Activated naive CD8-positive, alpha-beta T cell treated with anti-CD3 and anti-CD28 coated beads, Interleukin-2, amount 10 ng/mL, durations not matched to agents 7 days and 5 days (primary cell): ENCODE measurements around the gene NAA50. TPM values are rescaled to one million over a fixed set of nuclear protein-coding genes. Genes with fewer than 3 reads are reported as not detected.
A peak's percentile ranks its signal among the peaks of the same experiment; 100 is the strongest.

Experiments
- ATAC-seq: fragments of 150-1000 bp; cut with Tn5 transposase; one replicate; pipeline ENCODE4 v1.10.0; 2021; ENCODE audit warnings: low read depth, moderate library complexity
- POLR2A ChIA-PET: fragments of 350-600 bp; sonication (Branson Sonifier 250); formaldehyde crosslinking; loops from one replicate; lab custom pipeline; 2021; ENCODE audit warnings: antibody characterized with exemption; lab: Charles Lee
- DNase-seq: peaks from one replicate; pipeline ENCODE4 v3.0.0; 2021
- H3K27ac Mint-ChIP-seq: one replicate; pipeline ENCODE4 v1.8.0; 2022; ENCODE audit warnings: mild to moderate bottlenecking, mixed read lengths
- H3K27me3 Mint-ChIP-seq: one replicate; pipeline ENCODE4 v1.8.0; 2022; ENCODE audit warnings: mild to moderate bottlenecking, moderate library complexity, mixed read lengths
- H3K36me3 Mint-ChIP-seq: one replicate; pipeline ENCODE4 v1.8.0; 2021; ENCODE audit warnings: mild to moderate bottlenecking, mixed read lengths
- H3K4me1 Mint-ChIP-seq: one replicate; pipeline ENCODE4 v1.8.0; 2021; ENCODE audit warnings: mixed read lengths
- H3K4me3 Mint-ChIP-seq: one replicate; pipeline ENCODE4 v1.8.0; 2022; ENCODE audit warnings: mild to moderate bottlenecking, moderate library complexity, mixed read lengths
- H3K9me3 Mint-ChIP-seq: one replicate; pipeline ENCODE4 v1.8.0; 2021; ENCODE audit warnings: mixed read lengths
- total RNA-seq, 2 experiments: library from RNA; stranded (reverse); gene quantifications; one replicate each; pipeline ENCODE4 v1.2.3, GENCODE V29; 2021

The NAA50 gene
- 10 to 100 TPM; 90.9 to 91.0 TPM for total RNA-seq

- Mint-ChIP-seq H3K4me1 (peaks cover 47% of the 10 kb centered on the region), H3K27me3 (no peaks in the 10 kb centered on the region), H3K4me3 (peak within 1 kb of the TSS; percentile 96), H3K9me3 (no peaks in the 10 kb centered on the region), H3K27ac (peak within 1 kb of the TSS; percentile 99), H3K36me3 (peaks cover 14% of the 10 kb centered on the region)
- POLR2A ChIA-PET = interaction anchor here (1.2 to 2.7 kb wide), 6 partner anchors 8 to 231 kb away, joined by 4 to 20 read pairs (median 8); partner anchors contain the start of genes SPICE1 and USF3
- ATAC-seq (peak; percentile 79), DNase-seq (peak; percentile 89)
Observed at GRCh38 chr3:113745756-113746547, at the start of gene NAA50. Gene NAA50 (minus strand): TSS chr3:113746249. CDS start chr3:113745949, 300 bp downstream.

GRCh38 chr3:113795693-113796092 is 49.6 kb upstream of the NAA50 start:
- no peaks in the 10 kb centered on the region for H3K4me1 Mint-ChIP-seq
- DNase-seq (no peak), ATAC-seq (no peak)
- no peak overlapping the region for H3K4me3 Mint-ChIP-seq
- no peaks in the 10 kb centered on the region for H3K9me3 Mint-ChIP-seq
- no peaks in the 10 kb centered on the region for H3K27me3 Mint-ChIP-seq
- peaks cover 19% of the 10 kb centered on the region for H3K36me3 Mint-ChIP-seq
- H3K27ac Mint-ChIP-seq = no peak overlapping the region
- POLR2A ChIA-PET = no interaction called here

GRCh38 chr3:113794526-113794925 is 48.5 kb upstream of the NAA50 start:
- Mint-ChIP-seq H3K36me3 (peaks cover 18% of the 10 kb centered on the region), H3K4me1 (no peaks in the 10 kb centered on the region)
- no peak for ATAC-seq

GRCh38 chr3:113791381-113791780 is 45.3 kb upstream of the NAA50 start:
- no peak overlapping the region for H3K27ac Mint-ChIP-seq
- H3K36me3 Mint-ChIP-seq = peaks cover 18% of the 10 kb centered on the region
- no peaks in the 10 kb centered on the region for H3K9me3 Mint-ChIP-seq
- no peaks in the 10 kb centered on the region for H3K4me1 Mint-ChIP-seq
- no peak for ATAC-seq
- no peak overlapping the region for H3K4me3 Mint-ChIP-seq
- no peaks in the 10 kb centered on the region for H3K27me3 Mint-ChIP-seq
- POLR2A ChIA-PET = no interaction called here
- no peak for DNase-seq

More at GRCh38 chr3:113794526-113794925, 48.5 kb upstream of the NAA50 start:
- Mint-ChIP-seq H3K27me3 (no peaks in the 10 kb centered on the region), H3K9me3 (no peaks in the 10 kb centered on the region), H3K27ac (no peak overlapping the region), H3K4me3 (no peak overlapping the region)
- DNase-seq = no peak
- POLR2A ChIA-PET = no interaction called here

- peak overlapping the region; percentile 32 for H3K27ac Mint-ChIP-seq
- H3K27me3 Mint-ChIP-seq = no peaks in the 10 kb centered on the region
- POLR2A ChIA-PET = no interaction called here
- H3K36me3 Mint-ChIP-seq = peaks cover 2% of the 10 kb centered on the region
- H3K9me3 Mint-ChIP-seq = no peaks in the 10 kb centered on the region
- H3K4me1 Mint-ChIP-seq = peaks cover 6% of the 10 kb centered on the region
- DNase-seq = no peak
- no peak for ATAC-seq
- H3K4me3 Mint-ChIP-seq = peak overlapping the region; percentile 44
Observed at GRCh38 chr3:113783980-113784379, 37.9 kb upstream of the NAA50 start.

GRCh38 chr3:113783463-113783862 is 37.4 kb upstream of the NAA50 start:
- DNase-seq = no peak
- no peaks in the 10 kb centered on the region for H3K27me3 Mint-ChIP-seq
- no peak for ATAC-seq
- no peak overlapping the region for H3K27ac Mint-ChIP-seq
- peaks cover 6% of the 10 kb centered on the region for H3K4me1 Mint-ChIP-seq
- no peaks in the 10 kb centered on the region for H3K9me3 Mint-ChIP-seq
- no peak overlapping the region for H3K4me3 Mint-ChIP-seq
- POLR2A ChIA-PET = interaction anchor here (1.2 kb wide), 1 partner anchor 36 kb away, joined by 4 read pairs; the partner anchor contains the start of gene ATP6V1A
- H3K36me3 Mint-ChIP-seq = peaks cover 2% of the 10 kb centered on the region

GRCh38 chr3:113776564-113776963 is 30.5 kb upstream of the NAA50 start:
- H3K27me3 Mint-ChIP-seq = no peaks in the 10 kb centered on the region
- H3K4me1 Mint-ChIP-seq = peaks cover 11% of the 10 kb centered on the region
- peaks cover 4% of the 10 kb centered on the region for H3K36me3 Mint-ChIP-seq
- POLR2A ChIA-PET = no interaction called here
- H3K9me3 Mint-ChIP-seq = no peaks in the 10 kb centered on the region
- H3K4me3 Mint-ChIP-seq = no peak overlapping the region
- no peak overlapping the region for H3K27ac Mint-ChIP-seq
- ATAC-seq = no peak
- DNase-seq = no peak

- H3K27me3 Mint-ChIP-seq = no peaks in the 10 kb centered on the region
- H3K9me3 Mint-ChIP-seq = no peaks in the 10 kb centered on the region
- no peak overlapping the region for H3K4me3 Mint-ChIP-seq
- DNase-seq (no peak), ATAC-seq (no peak)
- POLR2A ChIA-PET = no interaction called here
- peaks cover 11% of the 10 kb centered on the region for H3K4me1 Mint-ChIP-seq
- H3K27ac Mint-ChIP-seq = no peak overlapping the region
- peaks cover 4% of the 10 kb centered on the region for H3K36me3 Mint-ChIP-seq
Observed at GRCh38 chr3:113775516-113775915, 29.5 kb upstream of the NAA50 start.

GRCh38 chr3:113773381-113773780 is 27.3 kb upstream of the NAA50 start:
- Mint-ChIP-seq H3K27me3 (no peaks in the 10 kb centered on the region), H3K4me3 (no peak overlapping the region), H3K4me1 (peaks cover 13% of the 10 kb centered on the region), H3K9me3 (no peaks in the 10 kb centered on the region), H3K27ac (no peak overlapping the region), H3K36me3 (peaks cover 4% of the 10 kb centered on the region)
- POLR2A ChIA-PET = no interaction called here
- no peak for ATAC-seq
- no peak for DNase-seq

- POLR2A ChIA-PET = no interaction called here
- no peaks in the 10 kb centered on the region for H3K9me3 Mint-ChIP-seq
- peaks cover 1% of the 10 kb centered on the region for H3K36me3 Mint-ChIP-seq
- H3K4me1 Mint-ChIP-seq = peaks cover 8% of the 10 kb centered on the region
- H3K27me3 Mint-ChIP-seq = no peaks in the 10 kb centered on the region
- H3K4me3 Mint-ChIP-seq = no peak overlapping the region
- DNase-seq = no peak
- ATAC-seq = no peak
- no peak overlapping the region for H3K27ac Mint-ChIP-seq
Observed at GRCh38 chr3:113771993-113772392, 25.9 kb upstream of the NAA50 start.

- ATAC-seq (peak; percentile 52), DNase-seq (no peak)
- POLR2A ChIA-PET = no interaction called here
- Mint-ChIP-seq H3K27me3 (no peaks in the 10 kb centered on the region), H3K4me1 (peaks cover 8% of the 10 kb centered on the region), H3K4me3 (no peak overlapping the region), H3K9me3 (no peaks in the 10 kb centered on the region), H3K27ac (no peak overlapping the region), H3K36me3 (peaks cover 1% of the 10 kb centered on the region)
Observed at GRCh38 chr3:113769551-113769950, 23.5 kb upstream of the NAA50 start.

GRCh38 chr3:113764698-113765097 is 18.6 kb upstream of the NAA50 start:
- Mint-ChIP-seq H3K4me1 (peaks cover 2% of the 10 kb centered on the region), H3K9me3 (no peaks in the 10 kb centered on the region), H3K4me3 (no peak overlapping the region), H3K36me3 (peaks cover 1% of the 10 kb centered on the region), H3K27me3 (no peaks in the 10 kb centered on the region), H3K27ac (no peak overlapping the region)
- POLR2A ChIA-PET = no interaction called here
- DNase-seq (no peak), ATAC-seq (no peak)

GRCh38 chr3:113758389-113759024 is 12.5 kb upstream of the NAA50 start:
- ATAC-seq = no peak
- H3K9me3 Mint-ChIP-seq = peaks cover 7% of the 10 kb centered on the region
- DNase-seq = no peak
- H3K4me1 Mint-ChIP-seq = peaks cover 2% of the 10 kb centered on the region
- H3K4me3 Mint-ChIP-seq = no peak overlapping the region
- H3K27me3 Mint-ChIP-seq = no peaks in the 10 kb centered on the region
- POLR2A ChIA-PET = no interaction called here
- H3K27ac Mint-ChIP-seq = no peak overlapping the region
- peaks cover 17% of the 10 kb centered on the region for H3K36me3 Mint-ChIP-seq
